Activated effector memory CD4-positive, alpha-beta T cell treated with Interleukin-2 at 50 U/mL for 16 hours (primary cell): Measurements from ENCODE around the gene RAET1L.
"Not testable (repeated sequence)": the region's sequence is repeated elsewhere in the genome, so short reads cannot be mapped to it uniquely, and the experiment has no call there.

ENCODE experiments used
- DNase-seq: peaks from one replicate; pipeline ENCODE4 v3.0.0-alpha.2; 2020

Gene RAET1L, protein sequence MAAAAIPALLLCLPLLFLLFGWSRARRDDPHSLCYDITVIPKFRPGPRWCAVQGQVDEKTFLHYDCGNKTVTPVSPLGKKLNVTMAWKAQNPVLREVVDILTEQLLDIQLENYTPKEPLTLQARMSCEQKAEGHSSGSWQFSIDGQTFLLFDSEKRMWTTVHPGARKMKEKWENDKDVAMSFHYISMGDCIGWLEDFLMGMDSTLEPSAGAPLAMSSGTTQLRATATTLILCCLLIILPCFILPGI

DNA sequence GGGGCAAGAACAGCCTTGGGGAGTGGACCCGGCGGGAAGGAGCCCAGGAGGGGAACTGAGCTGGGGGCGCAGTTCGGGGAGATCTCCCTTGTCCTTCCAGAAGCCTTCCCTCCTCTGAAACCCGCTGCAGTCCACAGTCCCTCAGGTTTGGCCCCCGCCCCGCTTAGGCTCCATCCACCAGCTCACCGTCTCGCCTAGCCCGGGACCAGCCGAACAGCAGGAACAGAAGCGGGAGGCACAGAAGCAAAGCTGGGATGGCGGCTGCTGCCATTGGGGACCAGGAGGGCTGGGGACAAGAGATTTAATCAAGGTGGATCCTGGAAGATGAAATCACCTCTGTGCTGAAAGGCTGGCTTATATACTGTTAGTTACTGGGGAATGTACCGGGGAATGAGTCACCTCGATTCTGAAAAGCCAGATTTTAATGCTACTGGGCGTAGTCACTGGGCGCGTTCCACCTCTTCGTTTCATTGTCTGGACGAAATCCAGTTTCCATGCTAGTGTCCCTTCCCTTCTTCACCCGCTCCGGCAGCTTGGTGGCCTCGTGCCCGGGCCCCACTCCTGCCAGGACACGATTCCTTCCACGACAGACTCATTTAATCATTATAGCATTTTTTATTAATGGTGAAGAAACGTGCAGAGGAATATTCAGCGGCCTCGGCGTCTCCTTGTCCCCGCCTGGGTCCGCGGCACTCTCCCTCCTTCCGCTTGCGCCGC lies at the start of gene RAET1L:
TSS of gene RAET1L (minus strand) at position 332 of the 717 bp plus-strand sequence. CDS start at position 271, 61 bp downstream.
- DNase-seq: no peak

DNA sequence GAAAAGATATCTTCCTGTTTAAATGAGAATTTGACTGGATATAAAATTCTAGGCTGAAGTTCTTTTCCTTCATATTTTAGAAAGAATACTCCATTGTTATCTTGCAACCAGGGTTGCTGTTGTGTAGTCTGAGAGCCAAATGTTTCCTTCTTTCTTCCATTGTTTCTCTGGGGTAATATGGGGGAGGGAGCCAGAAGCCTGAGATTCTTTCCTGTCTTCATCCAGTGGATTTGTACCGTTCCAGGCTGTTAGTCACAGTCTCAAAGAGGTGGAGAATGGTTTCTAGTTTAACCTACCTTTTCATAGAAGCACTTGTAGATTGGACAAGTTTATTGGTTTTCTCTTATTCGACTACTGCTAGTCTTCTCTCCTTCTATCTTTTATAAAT lies 49.7 kb upstream of the RAET1L start:
- no peak for DNase-seq

DNA sequence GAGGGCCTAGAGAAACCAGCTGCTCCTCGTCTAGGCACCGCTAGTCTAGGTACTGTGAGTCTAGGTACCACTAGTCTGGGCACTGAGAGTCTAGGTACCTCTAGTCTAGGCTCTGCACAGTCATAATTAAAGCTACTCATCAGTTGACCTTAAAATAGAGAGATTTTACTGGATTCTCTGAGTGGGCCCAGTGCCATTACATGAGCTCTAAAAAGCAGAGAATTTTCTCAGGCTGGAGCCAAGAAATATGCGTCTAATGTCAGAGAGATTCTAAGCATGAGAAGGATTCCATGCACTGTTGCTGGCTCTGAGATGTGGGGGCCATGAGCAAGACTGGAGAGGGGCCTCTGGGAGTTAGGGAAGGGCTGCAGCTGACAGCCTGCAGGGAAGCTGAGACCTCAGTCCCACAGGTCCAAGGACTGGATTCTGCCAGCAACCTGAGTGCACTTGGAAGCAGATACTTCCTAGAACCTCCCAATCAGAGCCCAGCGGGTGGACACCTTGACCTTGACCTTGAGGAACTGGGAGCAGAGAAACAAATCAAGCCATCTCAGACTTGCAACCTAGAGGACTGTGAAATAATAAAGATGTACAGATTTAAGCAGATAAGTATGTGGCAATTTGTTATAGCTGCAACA lies 49.2 kb upstream of the RAET1L start:
- not testable (repeated sequence) for DNase-seq

DNA sequence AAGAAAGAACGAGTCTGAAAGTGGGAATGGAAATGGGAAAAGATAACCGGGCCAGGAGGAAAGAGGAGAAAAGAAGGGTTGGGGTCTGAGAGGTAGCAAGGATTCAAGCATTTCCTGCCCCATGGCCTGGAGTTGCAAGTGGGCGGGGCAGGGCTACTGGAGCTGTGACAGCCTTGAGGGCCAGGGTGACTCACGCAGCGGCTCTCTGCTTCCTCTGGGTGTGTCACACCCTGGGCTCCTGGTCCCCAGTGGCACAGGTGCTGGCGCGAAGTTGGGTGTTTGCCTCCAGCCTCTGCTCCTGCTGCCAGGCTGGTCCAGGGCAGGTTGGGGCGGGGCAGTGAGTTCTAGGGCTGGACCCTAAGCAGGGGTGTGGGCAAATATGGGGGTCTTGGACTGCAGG lies 46.9 kb upstream of the RAET1L start:
- peak; percentile 59 for DNase-seq

DNA sequence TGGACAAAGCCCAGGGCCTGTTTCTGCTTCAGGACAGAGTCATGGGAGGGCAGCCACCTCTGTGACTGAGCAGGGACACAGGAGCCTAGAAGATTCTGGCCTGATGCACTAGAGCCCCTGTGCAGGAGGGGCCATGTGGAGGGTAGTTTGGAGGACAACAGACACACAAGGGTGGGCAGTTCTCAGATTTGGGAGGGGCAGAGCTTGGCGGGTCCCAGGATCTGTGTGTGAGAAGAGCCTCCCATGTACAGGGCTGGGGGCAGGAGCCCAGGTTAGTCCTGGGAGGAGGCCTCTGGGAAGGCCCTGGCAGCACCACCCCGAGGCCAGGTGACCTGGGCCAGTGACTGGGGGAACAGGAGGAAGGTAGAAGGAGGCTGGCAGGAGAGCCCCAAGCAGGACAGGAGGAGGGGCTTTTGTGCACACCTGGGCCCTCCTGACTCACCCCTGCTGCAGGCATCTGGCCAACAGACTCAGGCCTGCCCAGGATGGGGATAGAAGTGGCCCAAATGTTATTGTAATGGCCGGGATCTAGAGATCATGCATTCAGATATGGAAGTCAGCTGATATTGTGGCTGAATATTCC lies 45.0 kb upstream of the RAET1L start:
- DNase-seq: no peak

DNA sequence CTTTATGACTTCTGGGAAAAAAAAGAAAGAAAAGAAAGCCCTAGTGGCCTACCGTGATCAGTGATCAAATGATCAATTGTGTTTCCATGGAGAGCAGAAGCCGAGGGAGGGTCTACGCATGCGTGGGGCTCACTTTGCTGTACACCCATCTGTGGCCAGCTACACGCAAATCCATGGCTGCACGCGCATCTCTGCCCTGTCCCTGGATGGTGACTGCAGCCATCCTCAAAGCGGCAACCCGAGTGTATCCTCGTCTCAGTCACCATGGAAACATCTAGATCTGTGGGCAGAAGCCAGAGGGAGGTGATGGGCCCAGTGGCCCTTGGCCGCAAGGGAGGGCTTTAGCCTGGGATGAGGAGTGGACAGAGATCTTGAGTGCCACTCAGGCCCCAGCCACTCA lies 44.4 kb upstream of the RAET1L start:
- no peak for DNase-seq

DNA sequence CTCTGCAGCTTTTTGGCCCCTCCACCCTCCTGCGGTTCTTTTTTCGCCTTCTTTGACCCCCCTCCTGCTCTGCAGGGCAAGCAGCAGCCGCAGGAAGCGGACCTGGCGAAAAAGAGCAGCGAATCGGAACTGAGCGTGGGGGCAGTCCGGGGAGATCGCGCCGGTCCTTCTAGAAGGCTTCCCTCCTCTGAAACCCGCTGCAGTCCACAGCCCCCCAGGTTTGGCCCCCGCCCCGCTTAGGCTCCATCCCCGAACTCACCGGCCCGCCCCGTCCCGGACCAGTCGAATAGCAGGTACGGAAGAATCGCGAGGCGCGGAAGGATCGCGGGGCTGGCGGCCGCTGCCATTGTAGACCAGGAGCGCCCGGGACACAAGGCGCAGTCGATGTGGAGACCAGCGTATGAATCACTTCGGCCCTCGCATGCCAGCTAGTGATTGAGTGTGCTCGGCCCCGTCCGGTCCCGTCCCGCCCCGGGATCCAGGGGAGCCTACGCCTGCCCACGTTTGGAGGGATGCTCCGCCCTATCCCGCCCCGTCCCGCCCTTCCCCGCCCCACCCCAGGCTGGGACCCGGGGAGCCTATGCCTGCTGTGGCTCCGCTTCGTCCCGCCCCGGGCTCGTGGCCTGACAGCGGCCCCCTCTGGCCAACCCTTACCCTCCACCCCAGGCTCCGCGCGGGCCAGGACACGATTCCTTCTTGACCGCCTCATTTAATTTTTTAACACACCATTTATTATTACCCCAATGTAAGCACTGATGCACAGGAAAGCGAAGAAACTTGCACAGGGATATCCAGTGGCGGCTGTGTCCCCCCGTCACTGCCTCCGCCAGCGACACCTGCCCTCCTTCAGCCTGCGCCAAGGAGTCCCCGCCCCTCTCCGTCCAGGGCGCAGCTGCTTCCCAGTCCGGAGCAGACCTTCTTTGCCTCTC lies 43.7 kb upstream of the RAET1L start, which contains the start of gene ULBP3:
TSS of gene ULBP3 (minus strand) at position 402 of the 929 bp plus-strand sequence. CDS start at position 347, 55 bp downstream.
- peak; percentile 53 for DNase-seq

DNA sequence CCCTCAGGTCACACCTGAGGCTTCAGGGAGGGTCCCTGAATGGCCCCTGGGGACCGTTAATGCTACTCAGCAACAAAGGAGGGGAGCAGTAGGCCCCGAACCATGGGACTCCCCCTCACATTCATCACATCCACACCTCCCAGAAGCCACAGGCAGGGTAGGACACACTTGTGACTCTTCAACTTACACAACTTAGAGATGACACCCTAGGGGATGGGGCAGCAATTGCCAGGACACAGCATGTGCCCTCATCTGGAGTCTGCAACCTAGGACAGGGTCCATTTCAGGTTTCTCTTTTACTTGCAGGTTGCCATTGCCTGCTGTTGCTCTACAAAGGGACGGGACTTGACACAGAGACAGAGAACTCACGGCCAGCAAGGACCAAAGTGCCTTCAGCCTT lies 42.8 kb upstream of the RAET1L start:
- DNase-seq: no peak

DNA sequence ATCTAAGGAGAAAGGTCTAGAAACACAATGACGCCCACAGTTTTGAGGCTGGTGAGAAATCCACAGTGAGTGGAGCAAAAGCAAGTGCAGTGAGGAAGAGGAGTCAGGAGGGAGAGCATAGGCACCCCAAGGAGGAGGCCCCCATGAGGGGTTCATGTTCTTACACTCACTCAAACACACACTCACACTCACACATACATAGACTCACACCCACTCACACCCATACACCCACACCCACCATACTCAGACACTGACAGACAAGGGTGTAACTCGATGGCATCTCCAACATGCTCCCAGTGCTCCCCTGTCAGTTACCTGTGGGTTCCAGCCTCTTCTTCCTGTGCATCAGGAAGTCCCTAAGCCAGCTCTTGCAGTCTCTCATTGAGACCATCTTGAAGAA lies 39.8 kb upstream of the RAET1L start:
- no peak for DNase-seq

DNA sequence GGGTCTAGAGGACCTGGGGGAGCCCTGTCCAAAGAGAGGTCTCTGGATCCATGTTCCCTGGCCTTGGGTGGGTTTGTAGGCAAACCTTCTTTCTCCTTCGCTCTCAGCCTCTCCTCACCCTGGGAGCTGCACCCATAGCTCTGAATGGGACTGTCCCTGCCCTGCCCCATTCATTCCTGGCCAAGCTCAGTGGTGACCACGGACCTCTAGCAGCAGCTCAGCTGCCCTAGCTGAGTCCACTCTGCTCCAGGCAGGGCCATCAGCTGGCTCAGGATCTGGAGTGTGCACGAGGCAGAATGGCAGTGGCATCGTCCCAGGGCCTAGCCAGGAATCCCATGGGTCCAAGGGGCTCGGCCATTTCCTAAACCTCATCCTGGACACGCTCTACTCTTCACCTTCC lies 38.3 kb upstream of the RAET1L start:
- DNase-seq: no peak

DNA sequence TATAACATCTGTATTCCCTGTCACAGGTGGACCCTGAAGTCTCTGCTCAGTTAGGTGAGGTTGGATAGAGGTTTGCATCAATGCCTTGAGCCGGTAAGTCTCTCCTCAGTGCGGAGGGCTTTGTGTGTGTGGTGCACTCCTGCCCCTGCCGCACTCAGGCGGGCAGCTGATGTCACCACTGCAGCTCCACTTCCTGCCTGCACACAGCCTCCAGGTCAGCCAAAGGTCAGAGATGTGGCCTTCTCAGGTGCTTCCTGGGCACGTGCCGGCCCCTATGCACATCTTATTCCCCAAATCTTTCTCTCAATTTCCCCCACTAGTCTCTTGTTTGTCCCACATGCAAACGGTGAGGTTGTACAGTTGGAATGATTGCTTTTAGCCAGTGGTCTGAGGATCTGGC lies 34.6 kb upstream of the RAET1L start:
- DNase-seq: not testable (repeated sequence)

DNA sequence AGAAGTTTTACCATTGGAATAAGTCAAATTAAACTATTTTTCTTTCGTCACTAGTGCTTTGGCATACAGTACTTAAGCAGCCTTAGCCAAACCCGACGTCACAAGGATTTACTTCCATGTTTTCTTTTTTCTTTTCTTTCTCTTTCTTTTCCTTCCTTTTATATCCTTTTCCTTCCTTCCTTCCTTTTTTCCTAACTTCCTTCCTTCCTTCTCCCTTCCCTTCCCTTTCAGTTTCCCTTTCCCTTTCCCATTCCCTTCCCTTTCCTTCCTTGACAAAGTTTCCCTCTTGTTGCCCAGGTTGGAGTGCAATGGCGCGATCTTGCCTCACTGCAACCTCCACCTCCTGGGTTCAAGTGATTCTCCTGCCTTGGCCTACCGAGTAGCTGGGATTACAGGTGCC lies 33.7 kb upstream of the RAET1L start:
- DNase-seq: no peak

DNA sequence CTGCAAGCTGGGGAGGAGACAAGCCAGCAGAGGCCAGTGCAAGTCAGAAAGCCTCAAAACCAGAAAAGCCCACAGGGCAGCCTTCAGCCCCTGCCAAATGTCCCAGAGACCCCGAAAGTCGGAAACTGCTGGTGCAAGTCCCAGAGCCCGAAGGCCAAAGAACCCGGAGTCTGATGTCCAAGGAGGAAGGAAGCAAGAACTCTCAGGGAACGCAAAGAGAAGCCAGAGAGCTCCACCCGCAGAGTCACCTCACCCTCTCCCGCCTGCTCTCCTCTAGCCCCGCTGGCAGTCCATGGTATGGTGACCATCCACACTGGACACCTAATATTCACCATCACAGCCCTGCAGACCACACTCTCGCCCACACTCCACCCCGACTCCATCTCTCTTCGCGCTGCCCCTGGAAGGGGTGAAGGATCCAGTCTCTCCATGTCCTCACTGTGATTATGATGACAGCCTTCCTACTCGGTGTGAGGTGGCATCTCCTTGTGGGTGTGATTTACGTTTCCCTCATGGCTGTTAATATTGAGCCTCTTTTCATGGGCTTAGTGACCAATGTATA lies 33.0 kb upstream of the RAET1L start:
- no peak for DNase-seq

DNA sequence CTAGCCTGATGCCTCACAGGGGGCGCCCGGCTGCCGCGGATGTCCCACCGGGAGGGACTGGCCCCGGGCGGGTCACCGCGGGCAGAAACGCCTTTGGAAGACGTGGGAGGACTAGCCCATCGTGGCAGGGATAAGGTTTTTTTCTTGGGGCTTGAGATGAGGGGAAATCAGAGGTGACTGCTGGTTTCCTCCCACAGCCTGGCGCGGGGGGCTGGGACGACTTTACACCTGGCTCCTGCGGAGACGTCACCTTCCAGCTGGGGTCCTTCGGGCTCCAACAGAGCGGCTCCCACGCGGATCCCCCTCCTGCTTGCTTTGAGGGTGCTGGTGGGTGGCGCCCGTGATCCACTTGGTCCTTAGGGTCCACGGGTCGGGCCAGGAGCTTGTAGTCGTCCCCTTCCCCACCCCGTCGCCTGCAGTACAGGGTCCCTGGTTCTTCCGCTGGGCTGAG lies 32.2 kb upstream of the RAET1L start:
- DNase-seq: no peak

DNA sequence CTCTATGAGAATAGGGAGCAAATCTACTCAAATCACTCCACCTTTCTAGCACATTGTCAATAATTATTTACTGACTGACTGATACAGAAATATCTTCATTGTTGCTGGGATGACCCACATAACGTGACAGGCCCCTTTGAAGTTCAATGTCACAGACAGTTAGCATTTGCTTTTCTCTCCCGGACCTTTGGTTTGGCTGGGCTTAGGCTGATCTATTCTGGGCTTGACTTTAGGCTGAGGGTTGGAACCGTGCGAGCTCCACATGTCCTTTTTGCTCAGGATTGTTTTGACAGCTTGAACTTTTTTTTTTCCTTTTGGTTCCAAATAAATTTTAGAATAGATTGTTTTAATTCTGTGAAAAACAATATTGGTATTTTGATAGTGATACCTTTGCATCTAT lies 31.6 kb upstream of the RAET1L start:
- no peak for DNase-seq

DNA sequence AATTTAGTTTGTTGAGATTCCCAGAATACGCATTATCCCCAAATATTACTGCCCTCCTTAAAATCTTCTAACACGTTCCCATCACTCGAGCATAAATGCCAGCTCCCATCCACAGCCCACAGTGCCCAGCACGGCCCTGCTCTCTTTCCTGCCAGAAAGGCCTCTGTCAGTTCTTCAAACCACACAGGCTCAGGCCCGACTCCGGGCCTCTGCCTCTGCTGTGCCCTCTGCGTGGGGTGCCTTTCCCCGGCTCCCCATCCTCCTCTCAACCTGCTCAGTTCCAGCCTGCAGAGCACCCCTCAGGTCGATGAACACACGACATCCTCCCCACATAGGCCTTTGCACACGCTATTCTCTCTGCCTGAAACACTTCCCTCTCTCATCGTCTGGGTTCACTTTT lies 30.8 kb upstream of the RAET1L start:
- no peak for DNase-seq

DNA sequence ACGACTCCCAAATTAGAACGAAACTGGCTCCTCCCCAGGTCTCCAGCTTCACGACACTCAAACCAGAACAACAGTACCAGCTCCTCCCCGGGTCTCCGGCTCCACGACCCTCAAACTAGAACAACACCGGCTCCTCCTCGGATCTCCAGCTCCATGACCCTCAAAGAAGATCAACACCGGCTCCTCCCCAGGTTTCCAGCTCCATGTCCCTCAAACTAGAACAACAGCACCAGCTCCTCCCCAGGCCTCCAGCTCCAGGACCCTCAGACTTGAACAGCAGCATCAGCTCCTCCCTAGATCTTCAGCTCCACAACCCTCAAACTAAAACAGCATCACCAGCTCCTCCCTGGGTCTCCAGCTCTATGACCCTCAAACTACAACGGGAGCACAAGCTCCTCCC lies 29.8 kb upstream of the RAET1L start:
- DNase-seq: no peak

DNA sequence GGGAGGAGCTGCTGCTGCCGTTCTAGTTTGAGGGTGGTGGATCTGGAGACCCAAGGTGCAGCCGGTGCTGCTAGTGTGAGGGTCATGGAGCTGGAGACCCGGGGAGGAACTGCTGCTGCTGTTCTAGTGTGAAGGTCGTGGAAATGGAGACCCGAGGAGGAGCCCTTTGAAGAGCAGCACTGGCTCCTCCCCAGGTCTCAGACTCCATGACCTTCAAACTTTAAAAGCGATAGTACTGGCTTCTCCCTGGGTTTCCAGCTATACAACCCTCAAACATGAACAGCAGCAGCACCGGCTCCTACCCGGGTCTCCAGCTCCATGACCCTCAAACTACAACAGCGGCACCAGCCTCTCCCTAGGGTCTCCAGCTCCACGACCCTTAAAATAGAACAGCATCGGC lies 28.1 kb upstream of the RAET1L start:
- no peak for DNase-seq

DNA sequence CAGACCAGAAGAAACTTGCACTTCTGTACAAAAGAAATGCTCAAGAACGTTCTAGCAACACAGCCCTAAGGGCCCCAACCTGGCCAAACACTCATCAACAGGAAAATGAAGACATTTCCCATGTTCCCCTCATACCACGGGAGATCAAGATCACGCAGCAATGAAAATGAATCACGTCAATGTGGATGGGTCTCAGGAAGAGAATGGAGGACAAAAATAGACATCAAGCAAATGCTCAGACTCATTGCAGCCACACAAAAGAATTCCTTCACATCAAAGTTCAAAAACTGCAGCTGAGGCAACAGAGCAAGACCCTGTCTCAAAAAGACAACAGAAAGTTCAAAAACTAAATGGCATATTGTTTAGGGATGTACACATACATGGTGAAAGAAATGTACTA lies 25.5 kb upstream of the RAET1L start:
- DNase-seq: no peak

DNA sequence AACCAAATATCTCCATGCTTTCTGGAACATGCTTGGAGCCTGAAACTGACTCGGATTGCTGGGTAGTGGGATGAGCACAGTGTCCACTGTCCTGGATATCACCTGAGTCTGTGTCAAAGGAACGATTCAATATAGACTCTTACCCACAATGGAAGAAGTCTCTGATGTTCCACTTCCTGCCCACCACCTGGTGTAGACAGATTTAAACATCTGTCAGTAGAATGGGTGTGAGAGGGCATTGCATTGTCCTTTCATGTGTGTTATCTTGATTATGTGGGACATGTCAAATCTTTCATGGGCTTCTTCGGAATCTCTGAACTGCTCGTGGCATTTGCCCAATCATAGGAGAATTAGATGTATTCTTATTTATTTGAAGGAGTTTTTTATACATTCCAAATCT lies 22.8 kb upstream of the RAET1L start:
- no peak for DNase-seq

DNA sequence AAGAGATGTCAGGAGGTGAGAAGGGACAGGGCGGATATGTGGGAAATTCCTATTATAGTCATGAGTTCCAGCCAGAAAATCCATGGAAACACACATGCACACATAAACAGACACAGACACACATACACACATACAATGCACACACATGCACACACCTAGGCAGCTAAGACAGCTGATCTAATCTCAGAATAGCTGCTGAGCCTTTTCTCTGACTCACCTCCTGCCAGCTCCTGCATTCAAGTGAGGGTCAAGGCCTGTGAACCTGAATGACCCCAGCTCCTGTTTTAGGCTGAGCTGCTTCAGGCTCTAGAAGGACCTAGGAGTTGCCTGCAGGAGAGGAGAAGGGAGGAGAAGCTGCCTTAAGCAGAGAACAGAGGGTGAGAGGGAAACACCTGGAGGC lies 21.6 kb upstream of the RAET1L start:
- DNase-seq: no peak

DNA sequence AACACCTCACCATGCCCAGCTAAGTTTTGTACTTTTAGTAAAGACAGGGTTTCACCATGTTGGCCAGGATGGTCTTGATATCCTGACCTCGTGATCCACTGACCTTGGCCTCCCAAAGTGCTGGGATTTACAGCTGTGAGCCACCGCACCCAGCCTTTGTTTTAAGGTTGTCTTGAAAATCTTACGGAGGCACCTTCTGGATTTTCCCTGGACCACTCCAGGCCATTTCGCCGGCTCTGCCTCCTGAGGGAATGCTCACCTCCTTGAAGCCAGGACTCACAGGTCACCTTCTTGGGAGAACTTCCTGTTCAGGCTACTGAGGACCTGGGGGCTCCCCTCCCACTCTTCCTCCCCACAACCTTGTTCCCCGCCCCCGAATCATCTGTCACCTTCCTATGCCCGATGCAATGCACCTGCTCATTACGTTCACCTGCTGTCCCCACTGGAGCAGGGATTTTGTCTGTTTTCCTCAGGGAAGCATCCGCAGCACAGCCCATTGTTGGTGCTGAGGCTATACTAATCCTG lies 19.4 kb upstream of the RAET1L start:
- DNase-seq: no peak
